Thoracic aorta (tissue), 2 donors: ENCODE results near the gene NUMA1. TPM values are rescaled to one million over a fixed set of nuclear protein-coding genes. Genes with fewer than 3 reads are reported as not detected.

Experiments
- ATAC-seq: fragments of 150-250 bp; one replicate; pipeline ENCODE4 v1.8.0; 2017; ENCODE audit warnings: low read depth; ENCODE audit not compliant: insufficient number of reproducible peaks, low FRiP score
- DNase-seq: peaks from one replicate; pipeline ENCODE4 v3.0.0-alpha.2; 2020; ENCODE audit warnings: low spot score
- H3K27ac ChIP-seq, 2 donors: fragments of 200-600 bp; sonication (generic); 1 replicate in 1 of 2; 2 replicates in 1 of 2; pipeline ENCODE4 v1.5.1; 2016; ENCODE audit warnings: mild to moderate bottlenecking in 2 of 2, moderate library complexity in 2 of 2
- H3K27me3 ChIP-seq: fragments of 200-600 bp; sonication (generic); replicated peaks from 2 replicates; pipeline ENCODE4 v1.6.0; 2016; ENCODE audit warnings: mild to moderate bottlenecking; ENCODE audit not compliant: insufficient read depth
- H3K36me3 ChIP-seq: fragments of 200-600 bp; sonication (generic); one replicate; pipeline ENCODE4 v1.5.1; 2016
- H3K4me1 ChIP-seq, 2 donors: fragments of 200-600 bp; sonication (generic); 1 replicate in 1 of 2; 2 replicates in 1 of 2; pipeline versions ENCODE4 v1.5.1 to v1.6.0; 2016; ENCODE audit warnings: low read depth in 2 of 2, mild to moderate bottlenecking in 1 of 2; ENCODE audit not compliant: control insufficient read depth in 1 of 2
- H3K4me3 ChIP-seq: fragments of 200-600 bp; sonication (generic); 2 replicates; pipeline ENCODE4 v1.5.1; 2016; ENCODE audit warnings: mild to moderate bottlenecking
- H3K9me3 ChIP-seq: fragments of 200-600 bp; sonication (generic); 2 replicates; pipeline ENCODE4 v1.5.1; 2016
- total RNA-seq, 2 donors: library from RNA; depleted of rRNA; stranded (reverse); fragments of >200 nt; gene quantifications; one replicate each; pipeline versions ENCODE4 v1.1.0 to v1.2.3, GENCODE V29; 2016
- TF ChIP-seq, protein P1 (sequence below): fragments of 200-600 bp; sonication (generic); IDR thresholded peaks from one replicate; pipeline ENCODE4 v1.5.1; 2019; ENCODE audit warnings: antibody characterized with exemption

The NUMA1 gene
- total RNA-seq, 2 donors from 2014 or later: 282 to 286 TPM

DNA sequence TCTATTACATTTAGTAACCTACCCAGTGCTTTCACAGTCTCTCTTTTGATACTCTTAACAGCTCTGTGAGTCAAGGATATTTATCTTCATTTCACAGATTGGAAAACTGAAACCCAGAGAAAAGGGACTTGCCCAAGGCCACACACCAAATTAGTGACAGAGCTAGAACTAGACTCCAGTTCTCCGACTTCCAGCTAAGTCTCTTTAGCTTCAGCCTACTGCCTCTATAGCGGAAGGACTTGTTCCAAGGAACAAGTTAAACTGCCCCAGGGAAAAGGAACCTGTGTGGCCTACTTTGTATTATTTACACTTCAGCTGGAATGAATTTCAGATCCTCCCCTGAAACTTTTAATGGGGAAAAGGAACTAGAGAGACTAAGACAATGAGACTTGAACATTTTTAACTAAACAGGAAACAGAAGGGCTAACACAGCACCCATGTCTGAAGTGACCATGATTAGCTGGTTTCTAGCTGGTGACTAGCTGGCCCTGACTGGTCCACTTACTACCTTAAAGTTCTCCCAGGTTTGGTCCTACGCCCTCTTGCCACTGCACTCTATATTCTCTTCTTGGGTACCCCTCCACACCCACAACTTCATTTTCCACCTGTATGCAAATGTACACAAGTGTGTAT lies 1.6 kb upstream of the NUMA1 start:
- ATAC-seq (no peak), DNase-seq (no peak)
- Histone ChIP-seq H3K9me3 (no peaks in the 10 kb centered on the region), H3K27ac (peak overlapping the region in 1 of 2 donors; percentile 92), H3K4me1 (peaks cover 17 to 27% of the 10 kb centered on the region in 2 donors), H3K4me3 (no peak overlapping the region), H3K36me3 (no peaks in the 10 kb centered on the region), H3K27me3 (no peaks in the 10 kb centered on the region)
- TF ChIP-seq, protein P1, sequence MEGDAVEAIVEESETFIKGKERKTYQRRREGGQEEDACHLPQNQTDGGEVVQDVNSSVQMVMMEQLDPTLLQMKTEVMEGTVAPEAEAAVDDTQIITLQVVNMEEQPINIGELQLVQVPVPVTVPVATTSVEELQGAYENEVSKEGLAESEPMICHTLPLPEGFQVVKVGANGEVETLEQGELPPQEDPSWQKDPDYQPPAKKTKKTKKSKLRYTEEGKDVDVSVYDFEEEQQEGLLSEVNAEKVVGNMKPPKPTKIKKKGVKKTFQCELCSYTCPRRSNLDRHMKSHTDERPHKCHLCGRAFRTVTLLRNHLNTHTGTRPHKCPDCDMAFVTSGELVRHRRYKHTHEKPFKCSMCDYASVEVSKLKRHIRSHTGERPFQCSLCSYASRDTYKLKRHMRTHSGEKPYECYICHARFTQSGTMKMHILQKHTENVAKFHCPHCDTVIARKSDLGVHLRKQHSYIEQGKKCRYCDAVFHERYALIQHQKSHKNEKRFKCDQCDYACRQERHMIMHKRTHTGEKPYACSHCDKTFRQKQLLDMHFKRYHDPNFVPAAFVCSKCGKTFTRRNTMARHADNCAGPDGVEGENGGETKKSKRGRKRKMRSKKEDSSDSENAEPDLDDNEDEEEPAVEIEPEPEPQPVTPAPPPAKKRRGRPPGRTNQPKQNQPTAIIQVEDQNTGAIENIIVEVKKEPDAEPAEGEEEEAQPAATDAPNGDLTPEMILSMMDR: no peak

DNA sequence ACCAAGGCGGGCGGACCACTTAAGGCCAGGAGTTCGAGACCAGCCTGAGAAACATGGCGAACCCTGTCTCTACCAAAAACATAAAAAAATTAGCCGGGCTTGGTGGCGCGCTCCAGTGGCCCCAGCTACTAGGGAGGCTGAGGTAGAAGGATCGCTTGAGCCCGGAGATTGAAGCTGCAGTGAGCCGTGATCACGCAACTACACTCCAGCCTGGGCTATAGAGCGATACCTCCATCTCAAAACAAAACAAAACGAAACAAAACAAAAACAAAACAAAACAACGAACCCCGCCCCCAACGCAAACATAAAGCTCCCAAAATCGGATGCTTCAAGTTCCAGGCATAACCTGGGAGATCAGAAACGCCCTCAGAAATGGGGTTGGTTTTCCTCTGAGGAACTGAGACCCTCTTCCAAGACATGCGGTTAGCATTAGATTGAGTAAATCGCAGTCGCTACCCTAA lies 872 bp upstream of the NUMA1 start:
- no peaks in the 10 kb centered on the region for H3K9me3 ChIP-seq
- no peaks in the 10 kb centered on the region for H3K36me3 ChIP-seq
- peak overlapping the region; percentile 84 for H3K4me3 ChIP-seq
- ATAC-seq: no peak
- TF ChIP-seq, protein P1: no peak
- no peaks in the 10 kb centered on the region for H3K27me3 ChIP-seq
- H3K27ac ChIP-seq: peak overlapping the region; percentile 77 to 92
- no peak for DNase-seq
- peaks cover 17 to 27% of the 10 kb centered on the region in 2 donors for H3K4me1 ChIP-seq

DNA sequence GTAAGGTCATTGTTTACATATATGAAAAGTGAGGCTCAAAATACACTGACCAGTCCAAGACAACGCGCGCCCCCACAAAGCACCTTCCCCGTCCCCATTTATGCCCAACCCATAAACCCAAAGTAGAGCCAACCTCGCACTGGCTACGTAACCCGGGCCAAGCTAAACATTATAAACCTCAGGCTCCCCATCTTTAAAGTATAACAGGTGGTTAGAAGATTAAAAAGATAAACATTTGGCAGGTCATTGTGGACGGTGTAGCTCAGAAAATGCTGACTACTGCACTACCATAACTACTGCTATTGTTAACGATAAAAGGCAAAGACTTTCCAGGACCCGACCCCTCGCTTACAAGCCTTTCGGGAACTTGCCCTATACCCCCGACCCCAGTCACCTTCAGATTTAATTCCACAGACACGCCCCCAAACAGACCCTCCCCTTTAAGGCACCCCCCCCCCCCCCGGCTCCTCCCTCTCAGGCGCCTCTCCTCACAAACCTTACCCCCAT lies 470 bp downstream of the NUMA1 start:
- Histone ChIP-seq H3K4me3 (peak overlapping the region; percentile 84), H3K4me1 (peaks cover 17 to 27% of the 10 kb centered on the region in 2 donors), H3K36me3 (no peaks in the 10 kb centered on the region), H3K27me3 (no peaks in the 10 kb centered on the region), H3K9me3 (no peaks in the 10 kb centered on the region), H3K27ac (peak overlapping the region; percentile 87 to 92)
- no peak for DNase-seq
- TF ChIP-seq, protein P1: no peak
- ATAC-seq: no peak

DNA sequence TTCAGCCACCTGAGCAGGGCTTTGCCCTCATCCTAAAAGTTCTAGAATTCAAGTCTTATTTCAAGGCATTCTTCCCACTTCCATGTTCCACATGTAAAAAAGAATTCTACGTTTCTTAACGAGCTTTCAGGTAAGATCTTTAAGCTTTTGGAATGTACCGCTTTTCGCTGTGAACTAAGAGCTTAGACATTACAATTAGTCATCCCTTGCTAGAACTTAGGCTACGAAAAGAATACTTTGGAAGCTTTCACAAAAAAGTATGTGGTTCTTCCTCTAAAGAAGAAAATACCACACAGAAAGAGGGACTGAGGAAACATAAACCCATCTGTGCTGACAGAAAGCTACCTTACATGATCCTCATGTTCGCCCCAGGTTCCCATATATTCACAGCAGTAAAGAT lies 1.9 kb downstream of the NUMA1 start:
- DNase-seq (no peak), ATAC-seq (no peak)
- no peak overlapping the region for H3K4me3 ChIP-seq
- no peaks in the 10 kb centered on the region for H3K36me3 ChIP-seq
- H3K9me3 ChIP-seq: no peaks in the 10 kb centered on the region
- peaks cover 17 to 27% of the 10 kb centered on the region in 2 donors for H3K4me1 ChIP-seq
- TF ChIP-seq, protein P1: no peak
- peak overlapping the region; percentile 87 to 92 for H3K27ac ChIP-seq
- H3K27me3 ChIP-seq: no peaks in the 10 kb centered on the region

DNA sequence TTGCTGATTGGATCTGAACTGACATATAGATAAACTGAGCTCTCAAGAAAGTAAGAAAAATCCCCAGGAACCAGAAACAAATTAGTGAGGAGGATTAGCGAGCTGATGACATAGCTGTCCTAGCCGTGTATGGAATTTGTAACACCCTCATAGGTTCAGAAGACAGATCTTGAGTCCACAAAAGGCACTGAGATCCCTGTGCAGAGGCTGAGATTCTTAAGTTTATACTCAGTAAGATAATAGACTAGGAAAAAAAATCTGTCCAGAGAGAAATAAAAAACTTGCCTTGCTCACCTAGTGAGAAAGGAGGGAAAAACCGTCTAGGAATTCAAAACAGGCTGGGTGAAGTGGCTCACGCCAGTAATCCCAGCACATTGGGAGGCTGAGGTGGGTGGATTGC lies 4.6 kb downstream of the NUMA1 start:
- Histone ChIP-seq H3K4me3 (no peak overlapping the region), H3K9me3 (no peaks in the 10 kb centered on the region), H3K27me3 (no peaks in the 10 kb centered on the region), H3K27ac (no peak overlapping the region), H3K36me3 (no peaks in the 10 kb centered on the region), H3K4me1 (peaks cover 21 to 30% of the 10 kb centered on the region in 2 donors)
- ATAC-seq (no peak), DNase-seq (no peak)
- TF ChIP-seq, protein P1: no peak
